Stimulated activated CD4-positive, alpha-beta T cell treated with anti-CD3 and anti-CD28 coated beads, Interleukin-12 subunit alpha, Interleukin-12 subunit beta, amount 100 ng/mL, for 4 hours (primary cell): ENCODE measurements around the gene OR2H2.

Experiments used
- DNase-seq: peaks from one replicate; pipeline ENCODE4 v3.0.0-alpha.2; 2020

OR2H2 gene

DNA sequence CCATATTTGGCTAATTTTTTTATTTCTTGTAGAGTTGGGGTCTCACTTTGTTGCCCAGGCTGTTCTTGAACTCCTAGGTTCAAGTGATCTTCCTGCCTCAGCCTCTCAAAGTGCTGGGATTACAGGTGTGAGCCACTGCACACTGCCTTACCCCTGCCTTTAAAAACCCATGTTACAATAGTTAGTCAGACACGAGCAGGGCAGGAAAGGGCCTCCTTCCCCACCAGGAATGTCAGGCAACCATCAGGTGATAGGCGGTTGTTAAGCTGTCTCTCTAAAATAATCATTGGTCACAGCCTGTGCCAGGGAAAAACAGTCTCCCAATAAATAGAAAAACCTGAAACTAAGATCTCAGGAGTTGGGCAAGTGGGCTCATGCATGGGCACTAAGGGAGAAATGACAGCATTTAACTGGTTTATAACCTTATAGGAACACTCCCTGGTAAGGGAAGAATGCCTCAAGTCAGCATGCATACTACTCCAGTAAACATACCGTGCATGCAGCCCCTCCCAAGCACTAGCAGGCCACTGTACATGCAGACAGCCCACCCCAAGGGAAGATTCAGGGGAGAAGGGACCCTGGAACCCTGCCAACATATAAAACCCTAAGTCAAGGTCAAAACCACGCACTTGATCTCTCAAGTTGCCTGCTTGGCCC lies 8.4 kb downstream of the OR2H2 start:
- DNase-seq: no peak

DNA sequence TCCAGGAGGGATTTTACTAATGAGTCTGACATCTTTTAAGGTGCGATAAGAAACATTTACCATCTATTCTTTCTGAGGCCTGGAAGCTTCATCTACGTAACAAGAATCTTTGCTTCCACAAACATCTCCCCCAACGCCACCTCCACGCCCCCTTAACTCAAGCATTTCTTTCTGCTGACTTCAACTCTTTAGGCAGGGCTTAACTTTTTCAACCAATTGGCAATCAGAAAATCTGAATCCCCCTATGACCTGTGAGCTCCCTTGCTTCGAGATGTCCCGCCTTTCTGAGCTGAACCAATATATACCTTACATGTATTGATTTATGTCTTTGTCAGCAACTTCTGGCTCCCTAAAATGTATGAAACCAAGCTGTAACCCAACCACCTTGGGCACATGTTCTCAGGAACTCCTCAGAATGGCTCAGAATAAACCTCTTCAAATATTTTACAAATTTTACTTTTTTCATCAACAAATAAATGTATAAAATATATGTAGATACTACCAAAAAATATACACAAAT lies 11.5 kb downstream of the OR2H2 start:
- no peak for DNase-seq

DNA sequence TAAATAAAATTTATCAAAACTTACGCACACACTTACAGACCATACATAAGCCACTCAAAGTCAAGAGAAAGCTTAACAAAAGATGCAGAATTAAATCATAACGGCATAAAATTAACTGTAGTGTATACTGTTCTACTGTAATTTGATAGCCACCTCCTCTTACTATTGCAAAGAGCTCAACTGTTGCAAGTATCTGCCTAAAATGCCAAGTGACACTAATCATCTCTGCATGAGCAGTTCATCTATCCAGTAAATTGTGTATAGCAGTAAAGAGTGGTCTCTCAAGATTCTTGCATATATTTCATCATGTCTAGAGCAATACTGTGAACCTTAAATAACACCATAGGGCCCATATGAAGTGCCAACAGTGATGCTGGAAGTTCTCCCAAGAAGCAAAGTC lies 12.3 kb downstream of the OR2H2 start:
- DNase-seq: no peak

DNA sequence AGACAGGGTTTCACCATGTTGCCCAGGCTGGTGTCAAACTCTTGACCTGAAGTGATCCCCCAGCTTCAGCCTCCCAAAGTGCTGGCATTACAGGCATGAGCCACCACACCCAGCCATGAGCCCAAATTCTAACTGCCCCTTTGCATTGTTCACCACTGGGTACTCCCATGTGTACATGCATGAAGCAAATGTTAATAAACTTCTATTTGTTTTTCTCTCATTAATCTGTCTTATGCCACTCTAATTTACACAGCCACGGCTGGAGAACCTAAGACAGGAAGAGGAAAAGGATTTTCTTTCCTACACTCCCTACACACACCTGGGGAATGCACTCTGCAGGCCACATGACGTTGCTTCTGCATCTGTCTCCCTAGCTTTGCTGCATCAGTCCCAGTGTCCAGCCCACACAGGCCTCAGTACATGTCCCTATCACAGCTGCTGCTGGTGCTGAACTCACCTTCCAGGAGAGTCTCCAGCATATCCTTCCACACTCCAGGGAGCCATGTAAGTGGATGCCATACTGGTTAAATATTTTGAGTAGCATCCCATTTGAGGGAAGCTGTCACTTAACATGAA lies 13.3 kb downstream of the OR2H2 start:
- no peak for DNase-seq

DNA sequence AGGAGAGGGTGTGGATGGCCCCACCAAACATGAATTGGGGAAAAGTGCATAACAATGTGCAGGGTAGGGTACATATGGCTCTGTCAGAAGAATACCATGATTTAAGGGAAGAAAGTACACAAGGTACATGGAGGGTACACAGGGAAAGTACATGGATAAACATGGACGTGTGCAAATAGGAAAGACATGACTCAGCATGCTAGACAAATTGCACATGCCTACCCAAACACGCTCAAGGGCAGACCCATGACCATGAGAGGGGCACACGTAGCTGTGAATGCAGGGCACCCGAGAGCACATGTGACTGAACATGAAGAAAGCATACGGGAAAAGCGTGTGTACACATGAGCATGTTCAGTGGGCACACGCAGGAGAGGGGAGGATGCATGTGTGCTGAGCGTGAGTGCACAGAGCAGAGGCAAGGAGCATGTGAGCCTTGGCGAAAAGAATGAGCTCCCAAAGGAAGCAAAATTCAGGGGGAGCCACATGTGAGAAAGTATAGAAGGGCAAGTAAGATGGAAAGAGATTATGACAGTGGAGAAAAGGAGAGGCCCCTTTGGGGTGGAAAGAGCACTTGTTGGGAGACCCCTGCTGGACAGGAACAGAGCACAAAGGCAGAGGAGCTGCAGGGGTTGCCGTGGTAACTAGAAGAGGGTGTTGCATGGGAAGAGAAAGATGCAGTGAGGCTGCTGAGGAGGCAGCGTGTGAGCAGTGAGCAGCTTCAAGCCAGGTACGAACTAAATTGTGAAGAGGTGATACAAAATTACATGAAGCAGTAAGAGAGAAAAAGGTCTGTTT lies 17.8 kb downstream of the OR2H2 start:
- no peak for DNase-seq

DNA sequence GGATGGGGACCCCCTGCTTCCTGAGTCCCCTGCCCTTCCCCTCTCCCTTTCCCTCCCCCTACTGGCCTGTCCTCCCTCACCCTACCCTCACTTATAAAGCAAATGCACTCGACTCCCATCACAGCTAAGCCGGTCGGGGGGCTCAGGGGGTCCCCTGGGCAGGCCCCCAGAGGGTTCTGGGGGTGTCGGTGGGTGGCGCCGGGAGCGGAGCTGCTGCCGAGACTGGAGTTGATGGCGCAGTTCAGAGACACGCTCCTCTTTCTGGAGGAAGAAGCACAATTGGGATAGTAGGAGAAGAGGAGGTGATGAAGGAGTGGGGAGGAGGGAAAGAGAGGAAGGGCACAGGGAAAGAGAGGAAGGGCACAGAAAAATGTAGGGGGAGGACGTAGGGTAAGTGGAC lies 18.5 kb downstream of the OR2H2 start:
- DNase-seq: no peak

DNA sequence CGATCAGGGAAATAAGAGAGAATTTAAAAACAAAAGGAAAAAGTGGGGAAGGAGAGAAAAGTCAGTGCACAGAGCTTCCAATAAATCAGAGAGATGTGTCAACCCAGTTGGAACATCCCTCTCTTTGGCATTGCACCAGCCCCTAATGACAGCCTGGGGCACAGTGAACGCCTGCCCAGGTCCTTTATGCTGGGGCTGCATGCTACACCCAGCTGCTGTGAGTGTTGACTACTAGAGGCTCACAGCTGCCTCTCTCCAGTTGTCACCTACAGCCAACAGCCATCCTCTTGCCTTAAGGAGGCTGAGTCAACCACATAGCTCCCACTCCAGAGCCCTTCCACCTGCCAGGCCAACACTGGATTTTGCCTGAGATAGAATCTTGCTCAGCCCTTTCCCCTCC lies 19.0 kb downstream of the OR2H2 start:
- DNase-seq: no peak

DNA sequence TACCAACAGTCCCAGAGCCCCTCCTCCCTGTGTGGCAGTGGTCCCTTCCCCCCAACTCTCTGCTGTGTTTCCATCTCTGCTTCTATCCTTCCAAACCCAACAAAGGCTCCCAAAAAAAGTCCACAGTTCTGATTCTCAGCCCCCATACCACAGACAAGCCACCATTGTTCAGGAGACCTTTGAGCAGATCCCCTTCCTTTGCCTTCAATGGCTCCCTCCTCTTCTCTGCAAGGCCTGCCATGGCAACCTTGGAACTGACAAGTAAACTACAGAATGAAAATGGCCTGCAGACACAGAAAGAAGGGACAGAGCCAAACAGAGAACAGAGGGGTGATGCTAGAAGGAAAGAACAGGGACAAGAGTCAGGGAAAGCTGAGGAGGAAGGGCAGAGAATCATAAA lies 23.2 kb downstream of the OR2H2 start:
- no peak for DNase-seq

DNA sequence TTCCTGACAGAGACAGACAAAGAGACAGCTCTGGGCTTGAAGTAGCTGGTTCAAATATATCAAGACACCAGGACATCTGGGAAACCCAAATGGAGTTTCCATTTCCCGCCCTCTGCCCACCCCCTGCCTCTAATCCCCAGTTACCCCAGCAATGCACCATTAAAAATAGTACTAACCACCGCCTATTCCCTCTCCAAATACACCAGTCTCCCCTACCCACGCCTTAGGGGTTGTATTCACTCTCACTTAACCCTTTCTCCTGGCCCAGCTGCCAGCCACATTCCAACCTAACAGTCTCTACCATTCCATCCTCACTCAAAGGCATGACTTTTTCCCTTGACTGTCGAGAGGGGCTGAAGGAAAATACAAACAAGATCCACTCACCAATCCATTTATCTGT lies 25.6 kb downstream of the OR2H2 start:
- DNase-seq: no peak

DNA sequence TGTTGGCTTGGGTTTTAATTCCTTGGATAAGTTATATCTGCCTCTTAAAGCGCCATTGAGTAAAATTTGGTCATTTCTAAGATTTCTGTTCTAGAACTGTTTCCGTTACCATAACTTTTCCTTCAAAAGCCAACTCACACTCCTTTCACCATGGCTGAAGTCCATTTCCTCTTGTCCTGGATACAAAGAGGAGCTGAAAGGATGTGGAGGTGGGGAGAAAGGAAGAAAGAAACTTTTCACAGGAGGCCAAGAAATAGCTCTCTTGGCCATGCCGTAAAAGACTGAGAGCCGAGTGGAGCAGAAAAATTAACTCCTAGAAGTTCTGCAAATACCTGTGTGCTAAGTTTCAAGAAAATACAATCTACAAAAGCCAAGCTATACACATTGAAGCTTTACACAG lies 26.5 kb downstream of the OR2H2 start:
- DNase-seq: no peak

DNA sequence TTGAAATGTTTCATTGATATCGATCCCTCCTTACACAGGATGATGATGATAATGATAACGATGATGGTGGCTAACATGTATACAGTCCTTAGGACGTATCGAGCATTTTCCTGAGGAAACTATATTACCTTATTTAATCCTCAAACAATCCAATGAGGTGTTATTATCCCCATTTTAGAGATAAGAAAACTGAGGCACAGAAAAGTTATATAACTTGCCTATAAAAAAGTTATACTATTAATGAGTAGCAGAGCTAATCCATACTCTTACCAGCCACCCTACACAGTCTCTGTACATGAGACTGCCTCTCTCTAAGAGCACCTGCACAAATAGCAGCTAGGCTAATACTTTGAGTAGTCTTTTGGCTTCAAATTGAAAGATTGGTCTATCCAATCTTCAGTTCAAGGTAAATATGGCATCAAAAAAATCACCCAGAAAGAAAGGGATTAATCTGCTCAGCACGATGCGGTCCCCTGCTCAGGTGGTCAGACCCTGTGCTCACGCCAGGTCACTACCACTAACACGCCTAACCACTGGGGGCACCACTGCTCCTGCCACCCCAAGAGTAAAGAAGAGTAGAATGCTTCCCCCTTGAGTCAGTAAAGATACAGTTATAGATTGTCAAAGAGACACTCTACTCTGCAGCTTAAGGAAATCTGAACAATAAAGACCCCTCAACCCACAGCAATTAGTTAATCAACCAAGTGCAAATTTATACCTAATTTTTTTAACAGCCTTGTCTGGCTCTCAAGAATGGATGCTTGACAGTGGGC lies 33.0 kb downstream of the OR2H2 start:
- DNase-seq: no peak

DNA sequence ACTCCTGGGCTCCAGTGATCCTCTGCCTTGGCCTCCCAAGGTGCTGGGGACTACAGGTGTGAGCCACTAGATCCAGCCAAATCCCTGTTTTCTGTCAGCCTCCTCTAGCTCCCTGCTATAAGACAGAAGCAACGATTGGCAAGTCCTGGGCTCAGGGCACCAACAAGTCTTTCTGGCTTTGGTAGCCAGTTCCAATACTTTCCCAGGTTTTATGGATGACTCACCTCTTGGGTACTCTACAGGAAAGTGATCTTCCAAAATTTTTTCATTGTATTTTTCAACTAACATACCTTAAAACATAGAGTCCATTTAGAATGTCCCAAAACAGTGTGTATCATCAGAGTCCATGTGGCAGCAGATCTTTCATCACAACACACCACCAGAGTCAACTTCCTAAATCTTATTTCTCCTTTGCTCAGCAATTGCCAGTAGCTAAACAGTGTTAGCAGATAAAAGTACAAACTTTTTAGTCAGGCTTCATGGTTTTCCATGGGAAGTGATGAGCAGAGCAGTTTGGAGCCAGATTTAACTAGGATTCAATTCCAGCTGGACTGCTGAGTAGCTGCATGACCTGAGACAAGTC lies 34.7 kb downstream of the OR2H2 start:
- DNase-seq: no peak

DNA sequence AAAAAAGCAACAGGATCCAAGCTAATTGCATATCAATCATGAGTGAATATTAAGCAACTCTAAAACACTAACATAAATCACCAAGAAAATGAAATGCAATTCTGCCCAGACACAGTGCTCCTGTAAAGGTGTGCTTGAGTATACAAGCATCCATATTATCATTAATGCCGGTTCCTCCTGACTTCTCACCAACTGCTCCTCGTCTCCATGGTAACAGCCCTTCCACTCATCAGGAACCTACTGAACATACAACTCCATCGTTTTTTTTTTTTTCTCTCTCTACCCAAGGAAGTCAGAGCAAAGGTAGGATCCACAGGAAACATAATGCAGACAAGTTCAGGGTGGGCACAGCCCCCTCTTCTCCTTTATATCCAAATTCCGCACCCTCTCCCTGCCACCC lies 35.7 kb downstream of the OR2H2 start:
- no peak for DNase-seq

DNA sequence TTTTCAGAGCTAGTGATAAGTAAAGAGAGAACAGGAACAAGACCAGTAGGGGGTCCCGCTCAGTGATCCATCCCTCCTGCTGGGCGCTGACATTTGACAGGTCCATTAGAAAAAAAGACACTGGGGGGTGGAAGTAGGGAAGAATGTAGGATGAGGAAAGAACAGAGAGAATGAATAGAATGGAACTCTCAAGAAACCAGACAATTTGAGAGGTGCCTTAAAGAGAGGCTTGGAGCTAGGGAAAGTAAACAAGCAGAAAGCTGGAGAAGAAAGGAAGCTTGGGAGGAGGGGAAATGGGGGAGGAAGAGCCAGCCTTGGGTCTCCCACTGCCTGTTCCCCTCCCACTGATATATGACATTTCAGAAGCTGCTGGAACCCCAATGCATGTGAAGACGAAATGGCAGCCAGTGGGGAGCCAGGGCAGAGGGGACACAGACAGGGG lies 39.6 kb downstream of the OR2H2 start:
- DNase-seq: no peak

DNA sequence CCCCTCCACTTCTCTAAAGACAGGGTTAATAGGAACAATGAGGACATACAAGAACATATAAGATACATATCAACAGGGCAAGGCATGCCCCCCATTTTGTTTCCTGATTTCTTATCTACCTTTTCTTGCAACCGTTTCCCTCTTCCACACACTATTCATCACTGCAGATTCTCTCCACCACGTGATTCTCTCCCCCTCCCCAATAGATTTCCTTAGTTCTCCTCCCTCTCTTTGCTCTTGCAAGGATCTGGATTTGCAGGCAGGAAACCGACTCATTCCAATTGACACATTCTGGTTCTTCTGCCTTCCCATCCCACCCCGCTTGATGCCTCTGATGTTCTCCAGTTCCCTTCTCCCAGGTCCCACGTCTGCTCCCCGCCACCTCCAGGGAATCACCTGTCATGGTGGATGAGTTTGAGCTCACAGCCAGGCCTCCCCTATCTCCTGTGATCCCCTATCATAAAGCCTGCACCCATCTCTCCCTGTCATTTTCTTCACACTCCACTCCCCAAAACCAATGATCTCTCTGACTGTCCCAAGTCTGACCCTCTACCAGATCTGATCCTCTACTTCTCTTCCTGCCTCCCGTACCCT lies 40.5 kb downstream of the OR2H2 start:
- DNase-seq: no peak

DNA sequence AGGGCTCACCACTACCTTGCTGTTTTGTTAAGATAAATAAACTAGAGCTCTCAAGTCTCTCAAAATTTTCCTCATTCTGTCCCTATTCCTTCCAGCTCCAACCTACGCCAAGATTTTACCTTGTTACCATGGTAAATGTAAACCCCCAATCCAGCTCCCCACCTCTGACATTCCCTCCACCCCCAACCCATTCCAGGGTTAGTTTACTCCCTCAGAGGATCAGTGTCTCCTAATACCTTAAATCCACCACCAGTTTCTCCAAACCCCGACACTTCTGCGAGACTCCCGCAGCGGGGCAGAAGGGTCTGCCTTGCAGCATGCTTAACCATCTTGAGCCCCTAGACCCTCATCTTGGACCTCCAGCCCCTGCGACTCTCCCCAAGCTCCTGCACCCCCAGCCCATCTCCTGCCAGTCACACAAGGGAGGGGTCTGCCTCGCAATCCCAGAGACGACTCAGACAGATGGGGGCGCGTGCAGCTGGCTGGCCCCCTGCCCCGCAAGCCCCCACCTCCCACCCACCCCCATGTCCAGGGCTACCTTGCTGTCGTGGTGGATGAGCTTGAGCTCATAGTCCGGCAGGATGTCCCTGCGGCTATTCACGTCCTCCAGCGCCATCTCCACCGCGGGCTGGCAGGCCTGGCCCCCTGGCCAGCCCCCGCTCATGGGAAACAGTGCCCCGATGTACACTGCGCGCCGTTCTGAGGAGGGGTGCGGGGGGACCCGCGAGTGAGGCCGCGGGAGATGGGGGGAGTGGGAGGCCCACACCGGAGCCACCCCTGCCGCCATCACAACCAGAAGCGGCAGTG lies 42.2 kb downstream of the OR2H2 start:
- DNase-seq: no peak

DNA sequence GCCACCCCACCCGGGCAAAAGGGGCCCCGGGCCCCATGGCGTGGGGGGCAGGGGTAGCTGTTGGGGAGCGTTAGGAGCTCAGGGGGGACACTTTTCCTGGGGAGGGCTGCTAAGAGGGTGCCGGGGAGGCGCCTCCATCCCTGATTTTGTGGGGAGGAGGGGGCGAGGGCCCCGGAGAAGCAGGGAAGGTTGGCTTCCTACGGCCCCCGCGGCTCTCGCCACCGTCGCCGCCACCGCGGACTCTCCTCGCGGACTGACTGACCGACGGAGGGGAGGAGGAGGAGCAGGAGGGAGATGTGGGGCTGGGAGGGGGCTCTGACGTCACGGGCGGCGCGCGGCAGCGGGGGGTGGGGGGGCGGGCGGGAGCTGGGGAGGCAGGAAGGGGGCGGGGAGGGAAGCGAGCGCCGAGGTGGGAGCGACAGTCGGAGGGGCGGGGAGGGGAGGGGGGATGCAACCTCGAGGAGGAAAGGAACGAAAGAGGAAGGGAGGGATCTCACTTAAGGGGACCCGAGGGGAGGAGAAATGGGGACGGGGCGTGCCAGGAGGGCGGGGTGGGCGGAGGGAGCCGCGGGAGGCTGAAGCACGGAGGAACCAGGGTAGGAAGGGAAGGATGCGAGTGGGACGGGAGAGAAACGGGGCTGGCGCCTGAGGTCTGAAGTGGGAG lies 43.0 kb downstream of the OR2H2 start:
- DNase-seq: peak; percentile 58

DNA sequence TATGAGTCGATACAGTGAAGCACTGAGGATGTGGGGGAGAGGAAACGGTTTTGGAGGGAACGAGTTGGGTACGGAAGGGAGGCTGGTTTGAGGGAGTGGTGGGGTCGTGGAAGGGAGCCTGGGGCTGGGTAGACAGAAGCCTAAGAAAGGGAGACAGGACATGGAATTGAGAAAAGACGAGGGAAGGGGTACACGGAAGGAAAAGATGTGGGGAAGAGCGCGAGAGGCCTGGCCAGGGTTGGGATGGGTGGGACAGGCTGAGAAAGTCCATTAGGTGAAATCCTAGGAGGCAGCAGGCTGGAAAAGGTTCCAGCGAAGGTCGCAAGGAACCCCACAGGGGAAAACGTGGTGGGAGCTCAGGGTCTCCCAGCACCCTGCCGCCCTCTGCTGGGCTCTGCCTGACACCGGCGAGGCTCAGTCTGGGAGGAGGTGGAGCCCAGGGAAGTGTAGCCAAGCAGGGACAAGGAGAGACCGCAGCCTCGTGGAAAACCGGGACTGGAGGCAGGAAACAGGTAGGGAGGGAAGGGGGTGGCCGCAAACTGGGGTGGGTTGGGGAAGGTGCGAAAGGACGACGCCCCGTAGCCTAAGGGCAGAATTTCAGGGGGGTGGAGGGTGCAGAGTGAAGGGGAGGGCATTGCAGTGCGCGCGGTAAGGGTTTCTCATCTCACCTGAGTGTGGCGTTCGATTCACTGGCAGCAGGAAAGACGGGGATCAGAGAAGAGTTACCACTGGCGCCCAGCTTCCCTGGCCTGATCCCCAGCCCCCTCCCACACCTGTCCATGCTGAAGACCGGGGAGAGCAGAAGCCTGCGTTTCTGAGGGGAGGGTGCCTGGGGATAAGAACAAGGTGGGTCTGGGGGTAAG lies 43.7 kb downstream of the OR2H2 start:
- DNase-seq: peak; percentile 64

DNA sequence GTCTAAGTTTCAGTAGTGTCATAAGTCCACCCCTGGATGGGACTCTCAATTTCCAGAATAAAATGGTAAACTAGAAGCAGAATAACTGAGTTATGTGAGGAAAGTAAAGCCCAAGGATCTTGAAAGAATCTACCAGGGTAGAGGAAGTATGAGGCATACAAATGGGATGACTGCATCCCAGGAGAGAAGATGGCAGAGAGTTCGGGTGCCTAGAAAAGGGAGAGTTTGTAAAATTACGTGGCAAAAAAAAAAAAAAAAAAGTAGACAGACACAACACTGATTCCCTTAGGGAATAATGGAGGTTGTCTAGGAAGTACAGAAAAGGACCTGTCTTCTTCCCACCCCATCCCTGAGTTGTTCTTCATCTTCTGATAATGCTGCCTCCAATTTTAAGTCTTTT lies 44.6 kb downstream of the OR2H2 start:
- DNase-seq: no peak

DNA sequence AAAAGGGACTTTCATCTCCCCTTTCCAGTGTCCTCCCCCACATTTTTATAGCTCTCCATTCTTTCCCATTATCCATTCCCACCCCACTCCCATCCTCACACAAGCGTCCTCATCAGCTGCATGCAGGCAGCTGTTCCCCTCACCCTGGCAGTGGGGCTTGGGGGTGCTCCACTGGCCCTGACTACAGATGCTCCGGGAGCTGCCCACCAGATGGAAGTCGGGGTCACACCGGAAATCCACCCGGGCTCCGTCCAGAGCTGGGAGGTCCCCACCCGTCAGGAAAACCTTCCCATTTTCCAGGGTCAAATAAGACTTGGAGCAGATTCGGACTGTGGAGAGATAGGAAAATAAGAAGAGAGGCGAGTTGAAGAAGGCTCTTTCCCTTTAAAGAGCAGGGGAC lies 45.4 kb downstream of the OR2H2 start:
- DNase-seq: no peak
